Stimulated activated naive B cell treated with anti-CD40 and anti-IgM and Interleukin-4, amounts not matched to agents 10 μg/mL and 1 μg/mL and 100 μg/mL, for 72 hours (primary cell): Measurements from ENCODE around the gene OLIG1.

Source experiments
- ATAC-seq, 2 donors: fragments of 150-1000 bp; cut with Tn5 transposase; replicated peaks; 2 replicates each; pipeline ENCODE4 v1.10.0; 2021; ENCODE audit warnings: moderate library complexity in 1 of 2
- DNase-seq: peaks from one replicate; pipeline ENCODE4 v3.0.0; 2021
- H3K27ac Mint-ChIP-seq: one replicate; pipeline ENCODE4 v1.8.0; 2022; ENCODE audit warnings: mild to moderate bottlenecking, mixed read lengths
- H3K27me3 Mint-ChIP-seq, 2 donors: one replicate each; pipeline ENCODE4 v1.8.0; 2022; ENCODE audit warnings: mixed read lengths in 2 of 2
- H3K36me3 Mint-ChIP-seq, 2 donors: one replicate each; pipeline ENCODE4 v1.8.0; 2022; ENCODE audit warnings: mixed read lengths in 2 of 2, mild to moderate bottlenecking in 1 of 2
- H3K4me1 Mint-ChIP-seq, 2 donors: one replicate each; pipeline ENCODE4 v1.8.0; 2022; ENCODE audit warnings: mixed read lengths in 2 of 2, mild to moderate bottlenecking in 1 of 2
- H3K4me3 Mint-ChIP-seq, 2 donors: one replicate each; pipeline ENCODE4 v1.8.0; 2022; ENCODE audit warnings: mild to moderate bottlenecking in 2 of 2, mixed read lengths in 2 of 2, moderate library complexity in 1 of 2
- H3K9me3 Mint-ChIP-seq, 2 donors: one replicate each; pipeline ENCODE4 v1.8.0; 2022; ENCODE audit warnings: mixed read lengths in 2 of 2, mild to moderate bottlenecking in 1 of 2

Gene OLIG1

GRCh38 chr21:33027401-33028286, 42.3 kb upstream of the OLIG1 start:
- Mint-ChIP-seq H3K4me3 (peak overlapping the region; percentile 71 to 76), H3K27me3 (peaks cover 71 to 87% of the 10 kb centered on the region in 2 donors), H3K4me1 (peaks cover 26 to 49% of the 10 kb centered on the region in 2 donors), H3K27ac (peak overlapping the region; percentile 95), H3K36me3 (peaks cover 5 to 8% of the 10 kb centered on the region in 2 donors), H3K9me3 (peaks cover 0 to 3% of the 10 kb centered on the region in 2 donors)
- DNase-seq (no peak), ATAC-seq (no peak)

GRCh38 chr21:33028287-33028670, 41.7 kb upstream of the OLIG1 start:
- Mint-ChIP-seq H3K36me3 (peaks cover 4 to 8% of the 10 kb centered on the region in 2 donors), H3K9me3 (peaks cover 0 to 3% of the 10 kb centered on the region in 2 donors), H3K4me1 (peaks cover 25 to 46% of the 10 kb centered on the region in 2 donors), H3K27me3 (peaks cover 70 to 88% of the 10 kb centered on the region in 2 donors), H3K27ac (peak overlapping the region; percentile 95), H3K4me3 (peak overlapping the region; percentile 71 to 76)
- ATAC-seq, result no peak
- no peak for DNase-seq

GRCh38 chr21:33028773-33029384, 41.1 kb upstream of the OLIG1 start:
- no peak for ATAC-seq
- peaks cover 72 to 88% of the 10 kb centered on the region in 2 donors for H3K27me3 Mint-ChIP-seq

GRCh38 chr21:33029385-33029921, 40.5 kb upstream of the OLIG1 start:
- peaks cover 17 to 34% of the 10 kb centered on the region in 2 donors for H3K4me1 Mint-ChIP-seq
- H3K27ac Mint-ChIP-seq, result peak overlapping the region; percentile 86
- H3K27me3 Mint-ChIP-seq, result peaks cover 72 to 88% of the 10 kb centered on the region in 2 donors
- H3K9me3 Mint-ChIP-seq, result peaks cover 0 to 2% of the 10 kb centered on the region in 2 donors
- H3K36me3 Mint-ChIP-seq, result peaks cover 4 to 8% of the 10 kb centered on the region in 2 donors
- ATAC-seq (no peak), DNase-seq (no peak)
- peak overlapping the region; percentile 11 to 59 for H3K4me3 Mint-ChIP-seq

More at GRCh38 chr21:33028773-33029384, 41.1 kb upstream of the OLIG1 start:
- H3K9me3 Mint-ChIP-seq, result peaks cover 0 to 3% of the 10 kb centered on the region in 2 donors
- H3K36me3 Mint-ChIP-seq, result peaks cover 4 to 8% of the 10 kb centered on the region in 2 donors
- H3K27ac Mint-ChIP-seq, result peak overlapping the region; percentile 86
- H3K4me1 Mint-ChIP-seq, result peaks cover 22 to 40% of the 10 kb centered on the region in 2 donors
- peak overlapping the region; percentile 41 to 62 for H3K4me3 Mint-ChIP-seq
- no peak for DNase-seq

- DNase-seq, result no peak
- Mint-ChIP-seq H3K36me3 (peaks cover 4 to 8% of the 10 kb centered on the region in 2 donors), H3K27ac (no peak overlapping the region), H3K9me3 (peaks cover 0 to 2% of the 10 kb centered on the region in 2 donors), H3K27me3 (peaks cover 72 to 88% of the 10 kb centered on the region in 2 donors), H3K4me3 (no peak overlapping the region), H3K4me1 (peaks cover 17 to 34% of the 10 kb centered on the region in 2 donors)
- ATAC-seq, result no peak
Measured at GRCh38 chr21:33029975-33030461, 39.9 kb upstream of the OLIG1 start.

GRCh38 chr21:33030633-33031032, 39.3 kb upstream of the OLIG1 start:
- peaks cover 4 to 8% of the 10 kb centered on the region in 2 donors for H3K36me3 Mint-ChIP-seq
- peaks cover 17 to 34% of the 10 kb centered on the region in 2 donors for H3K4me1 Mint-ChIP-seq
- no peak overlapping the region for H3K27ac Mint-ChIP-seq
- H3K27me3 Mint-ChIP-seq, result peaks cover 72 to 92% of the 10 kb centered on the region in 2 donors
- H3K9me3 Mint-ChIP-seq, result peaks cover 0 to 2% of the 10 kb centered on the region in 2 donors
- no peak overlapping the region for H3K4me3 Mint-ChIP-seq
- DNase-seq (no peak), ATAC-seq (no peak)

GRCh38 chr21:33031152-33031911, 38.6 kb upstream of the OLIG1 start:
- DNase-seq, result no peak
- no peak overlapping the region for H3K27ac Mint-ChIP-seq
- no peaks in the 10 kb centered on the region for H3K9me3 Mint-ChIP-seq
- peaks cover 67 to 90% of the 10 kb centered on the region in 2 donors for H3K27me3 Mint-ChIP-seq
- no peak for ATAC-seq
- H3K4me3 Mint-ChIP-seq, result no peak overlapping the region
- H3K36me3 Mint-ChIP-seq, result peaks cover 1 to 3% of the 10 kb centered on the region in 2 donors
- H3K4me1 Mint-ChIP-seq, result peaks cover 11 to 29% of the 10 kb centered on the region in 2 donors

- DNase-seq, result no peak
- H3K27me3 Mint-ChIP-seq, result peaks cover 71 to 93% of the 10 kb centered on the region in 2 donors
- no peak overlapping the region for H3K27ac Mint-ChIP-seq
- ATAC-seq, result no peak
- H3K36me3 Mint-ChIP-seq, result peaks cover 0 to 1% of the 10 kb centered on the region in 2 donors
- peaks cover 8 to 24% of the 10 kb centered on the region in 2 donors for H3K4me1 Mint-ChIP-seq
- H3K4me3 Mint-ChIP-seq, result no peak overlapping the region
- H3K9me3 Mint-ChIP-seq, result no peaks in the 10 kb centered on the region
Measured at GRCh38 chr21:33032434-33033047, 37.4 kb upstream of the OLIG1 start.

- Mint-ChIP-seq H3K4me1 (peaks cover 5 to 20% of the 10 kb centered on the region in 2 donors), H3K9me3 (no peaks in the 10 kb centered on the region), H3K27me3 (peaks cover 71 to 93% of the 10 kb centered on the region in 2 donors), H3K27ac (no peak overlapping the region), H3K36me3 (no peaks in the 10 kb centered on the region), H3K4me3 (no peak overlapping the region)
- ATAC-seq, result no peak
- no peak for DNase-seq
Measured at GRCh38 chr21:33033094-33033951, 36.6 kb upstream of the OLIG1 start.

- DNase-seq (no peak), ATAC-seq (no peak)
- Mint-ChIP-seq H3K27ac (no peak overlapping the region), H3K9me3 (no peaks in the 10 kb centered on the region), H3K36me3 (no peaks in the 10 kb centered on the region), H3K4me3 (no peak overlapping the region), H3K4me1 (peaks cover 5 to 19% of the 10 kb centered on the region in 2 donors), H3K27me3 (peaks cover 75 to 92% of the 10 kb centered on the region in 2 donors)
Measured at GRCh38 chr21:33033961-33034413, 36.0 kb upstream of the OLIG1 start.

- Mint-ChIP-seq H3K4me1 (peaks cover 0 to 8% of the 10 kb centered on the region in 2 donors), H3K4me3 (no peak overlapping the region), H3K27ac (no peak overlapping the region), H3K9me3 (no peaks in the 10 kb centered on the region), H3K27me3 (peaks cover 64 to 88% of the 10 kb centered on the region in 2 donors), H3K36me3 (no peaks in the 10 kb centered on the region)
- no peak for DNase-seq
- ATAC-seq, result no peak
Measured at GRCh38 chr21:33035147-33035546, 34.8 kb upstream of the OLIG1 start.

- Mint-ChIP-seq H3K27me3 (peaks cover 62 to 88% of the 10 kb centered on the region in 2 donors), H3K9me3 (peaks cover 2 to 4% of the 10 kb centered on the region in 2 donors), H3K4me1 (peaks cover 0 to 7% of the 10 kb centered on the region in 2 donors), H3K4me3 (no peak overlapping the region), H3K36me3 (no peaks in the 10 kb centered on the region), H3K27ac (no peak overlapping the region)
- ATAC-seq (peak in 1 of 2 donors; percentile 55), DNase-seq (no peak)
Measured at GRCh38 chr21:33036430-33037162, 33.3 kb upstream of the OLIG1 start.
